ENCODE measurements around the gene PPP1R3F.

DNA sequence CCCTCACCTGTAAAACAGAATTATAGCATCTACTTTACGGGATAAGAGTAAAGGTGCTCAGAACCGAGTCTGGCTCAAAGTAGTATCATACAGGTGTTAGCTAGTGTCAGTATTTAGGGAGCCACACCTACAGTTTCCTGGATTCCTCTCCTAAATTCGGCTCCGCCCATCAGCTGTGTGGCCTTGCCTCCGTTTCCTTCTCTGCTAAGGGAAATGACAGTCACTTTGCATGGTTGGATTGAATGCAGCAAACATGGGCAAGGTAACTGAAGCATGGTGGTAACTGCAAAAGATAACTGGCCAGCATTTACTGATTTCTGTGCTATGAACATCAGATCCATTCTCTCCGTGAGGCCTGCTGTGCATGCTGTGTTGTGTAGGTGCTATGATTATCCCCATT lies 2.8 kb downstream of the PPP1R3F start:
- no peak for TF ChIP-seq POLR2A (IDR thresholded peaks at IDR 0.05)
- TF ChIP-seq, protein P1, sequence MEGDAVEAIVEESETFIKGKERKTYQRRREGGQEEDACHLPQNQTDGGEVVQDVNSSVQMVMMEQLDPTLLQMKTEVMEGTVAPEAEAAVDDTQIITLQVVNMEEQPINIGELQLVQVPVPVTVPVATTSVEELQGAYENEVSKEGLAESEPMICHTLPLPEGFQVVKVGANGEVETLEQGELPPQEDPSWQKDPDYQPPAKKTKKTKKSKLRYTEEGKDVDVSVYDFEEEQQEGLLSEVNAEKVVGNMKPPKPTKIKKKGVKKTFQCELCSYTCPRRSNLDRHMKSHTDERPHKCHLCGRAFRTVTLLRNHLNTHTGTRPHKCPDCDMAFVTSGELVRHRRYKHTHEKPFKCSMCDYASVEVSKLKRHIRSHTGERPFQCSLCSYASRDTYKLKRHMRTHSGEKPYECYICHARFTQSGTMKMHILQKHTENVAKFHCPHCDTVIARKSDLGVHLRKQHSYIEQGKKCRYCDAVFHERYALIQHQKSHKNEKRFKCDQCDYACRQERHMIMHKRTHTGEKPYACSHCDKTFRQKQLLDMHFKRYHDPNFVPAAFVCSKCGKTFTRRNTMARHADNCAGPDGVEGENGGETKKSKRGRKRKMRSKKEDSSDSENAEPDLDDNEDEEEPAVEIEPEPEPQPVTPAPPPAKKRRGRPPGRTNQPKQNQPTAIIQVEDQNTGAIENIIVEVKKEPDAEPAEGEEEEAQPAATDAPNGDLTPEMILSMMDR (IDR thresholded peaks at IDR 0.05), result no peak

Data from body of pancreas (tissue), 4 donors.